PC-9 (cell line): ENCODE measurements around the gene KIF26B. TPM values are rescaled to one million over a fixed set of nuclear protein-coding genes. Genes with fewer than 3 reads are reported as not detected.

Experiments
- BruUV-seq: library from RNA; stranded (reverse); fragments of 400-500 nt; replicated peaks from 2 replicates; lab custom pipeline; 2021; lab: Mats Ljungman, UMichigan
- CTCF ChIA-PET: fragments of 300-600 bp; sonication (Branson Sonifier 250); formaldehyde crosslinking; loops from one replicate; lab custom pipeline; 2022; ENCODE audit warnings: antibody characterized with exemption; lab: Charles Lee
- POLR2A ChIA-PET: fragments of 300-600 bp; sonication (Branson Sonifier 250); formaldehyde crosslinking; loops from one replicate; lab custom pipeline; 2022; ENCODE audit warnings: antibody characterized with exemption; ENCODE audit not compliant: unreplicated experiment; lab: Charles Lee
- DNase-seq, 2 experiments: peaks; one replicate each; pipeline versions ENCODE4 v3.0.0 to v3.0.0-alpha.2; 2015 to 2022; ENCODE audit warnings: mixed read lengths in 1 of 2
- H2AFZ ChIP-seq: fragments of 200-600 bp; sonication (generic); 2 replicates; pipeline ENCODE4 v1.8.1; 2017; ENCODE audit warnings: antibody characterized with exemption
- H3F3A ChIP-seq: fragments of 200-600 bp; sonication (generic); 2 replicates; pipeline ENCODE4 v1.8.1; 2017; ENCODE audit warnings: antibody characterized with exemption, mild to moderate bottlenecking, low read depth; ENCODE audit not compliant: insufficient read depth
- H3K27ac ChIP-seq: fragments of 200-600 bp; sonication (generic); 2 replicates; pipeline ENCODE4 v1.6.1; 2016; ENCODE audit warnings: mixed run types
- H3K27me3 ChIP-seq: fragments of 200-600 bp; sonication (generic); 2 replicates; pipeline ENCODE4 v1.6.1; 2016; ENCODE audit warnings: low read depth, mixed run types; ENCODE audit not compliant: insufficient read depth
- H3K36me3 ChIP-seq: fragments of 200-600 bp; sonication (generic); 2 replicates; pipeline ENCODE4 v1.6.1; 2016; ENCODE audit warnings: low read depth, mixed run types
- H3K4me1 ChIP-seq: fragments of 200-600 bp; sonication (generic); replicated peaks from 2 replicates; pipeline ENCODE4 v1.6.1; 2016; ENCODE audit warnings: mixed run types; ENCODE audit not compliant: insufficient read depth
- H3K4me2 ChIP-seq: fragments of 200-600 bp; sonication (generic); 2 replicates; pipeline ENCODE4 v1.6.1; 2017; ENCODE audit warnings: mixed run types
- H3K4me3 ChIP-seq: fragments of 200-600 bp; sonication (generic); 2 replicates; pipeline ENCODE4 v1.6.1; 2016; ENCODE audit warnings: mixed run types
- H3K79me2 ChIP-seq: fragments of 200-600 bp; sonication (generic); 2 replicates; pipeline ENCODE4 v1.6.1; 2017; ENCODE audit warnings: low read depth, mixed run types
- H3K9me2 ChIP-seq: fragments of 200-600 bp; sonication (generic); 2 replicates; pipeline ENCODE4 v1.8.1; 2017; ENCODE audit warnings: mild to moderate bottlenecking; ENCODE audit not compliant: insufficient read depth
- H3K9me3 ChIP-seq: fragments of 200-600 bp; sonication (generic); 2 replicates; pipeline ENCODE4 v1.8.1; 2016; ENCODE audit warnings: low read depth; ENCODE audit not compliant: insufficient read depth
- H4K20me1 ChIP-seq: fragments of 200-600 bp; sonication (generic); 2 replicates; pipeline ENCODE4 v1.8.1; 2017; ENCODE audit not compliant: insufficient read depth
- EZH2 ChIP-seq: fragments of 200-600 bp; sonication (generic); IDR thresholded peaks from 2 replicates; pipeline ENCODE4 v1.8.0; 2017; ENCODE audit warnings: antibody characterized with exemption, low read depth
- intact Hi-C: fragments of 100-400 bp; cut with micrococcal nuclease; formaldehyde crosslinking; loops from one replicate; pipeline ENCODE4 v1.10.0; 2022; ENCODE audit not compliant: unreplicated experiment
- total RNA-seq: library from RNA; stranded (reverse); gene quantifications from 2 replicates; pipeline ENCODE4 v1.2.3, GENCODE V29; 2021
- TF ChIP-seq, protein P1 (sequence below): fragments of 200-600 bp; sonication (generic); conservative IDR thresholded peaks from 2 replicates; pipeline ENCODE4 v1.6.1; 2017; ENCODE audit warnings: mixed run types, antibody characterized with exemption, mild to moderate bottlenecking, moderate library complexity

The KIF26B gene
- total RNA-seq, 1 experiment from 2014 or later = 0.11 TPM

DNA sequence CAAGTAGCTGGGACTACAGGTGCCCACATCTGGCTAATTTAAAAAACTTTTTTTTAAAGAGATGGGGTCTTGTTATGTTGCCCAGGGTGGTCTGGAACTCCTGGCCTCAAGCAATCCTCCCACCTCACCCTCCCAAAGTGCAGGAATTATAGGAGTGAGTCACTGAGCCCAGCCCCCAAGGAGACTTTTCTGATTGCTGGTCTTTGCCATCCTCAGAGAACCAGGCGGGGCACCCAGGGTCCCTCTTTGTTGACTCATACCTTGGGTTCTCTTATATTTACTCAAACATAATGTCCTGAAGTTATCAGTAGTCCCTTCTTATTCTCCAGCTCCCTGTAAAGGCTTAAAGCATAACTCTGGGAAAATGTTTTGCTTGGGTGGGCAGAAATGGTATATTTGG, 51.1 kb downstream of the KIF26B start:
- peaks cover 31% of the 10 kb centered on the region for H3K27me3 ChIP-seq
- BruUV-seq = no TSS peak
- no peak overlapping the region for H3K27ac ChIP-seq
- no peaks in the 10 kb centered on the region for H3F3A ChIP-seq
- H3K4me2 ChIP-seq = no peak overlapping the region
- no peak overlapping the region for H3K4me3 ChIP-seq
- H2AFZ ChIP-seq = no peak overlapping the region
- no peaks in the 10 kb centered on the region for H3K4me1 ChIP-seq
- H4K20me1 ChIP-seq = no peaks in the 10 kb centered on the region
- no peak for TF ChIP-seq EZH2
- TF ChIP-seq, protein P1, sequence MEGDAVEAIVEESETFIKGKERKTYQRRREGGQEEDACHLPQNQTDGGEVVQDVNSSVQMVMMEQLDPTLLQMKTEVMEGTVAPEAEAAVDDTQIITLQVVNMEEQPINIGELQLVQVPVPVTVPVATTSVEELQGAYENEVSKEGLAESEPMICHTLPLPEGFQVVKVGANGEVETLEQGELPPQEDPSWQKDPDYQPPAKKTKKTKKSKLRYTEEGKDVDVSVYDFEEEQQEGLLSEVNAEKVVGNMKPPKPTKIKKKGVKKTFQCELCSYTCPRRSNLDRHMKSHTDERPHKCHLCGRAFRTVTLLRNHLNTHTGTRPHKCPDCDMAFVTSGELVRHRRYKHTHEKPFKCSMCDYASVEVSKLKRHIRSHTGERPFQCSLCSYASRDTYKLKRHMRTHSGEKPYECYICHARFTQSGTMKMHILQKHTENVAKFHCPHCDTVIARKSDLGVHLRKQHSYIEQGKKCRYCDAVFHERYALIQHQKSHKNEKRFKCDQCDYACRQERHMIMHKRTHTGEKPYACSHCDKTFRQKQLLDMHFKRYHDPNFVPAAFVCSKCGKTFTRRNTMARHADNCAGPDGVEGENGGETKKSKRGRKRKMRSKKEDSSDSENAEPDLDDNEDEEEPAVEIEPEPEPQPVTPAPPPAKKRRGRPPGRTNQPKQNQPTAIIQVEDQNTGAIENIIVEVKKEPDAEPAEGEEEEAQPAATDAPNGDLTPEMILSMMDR = no peak
- intact Hi-C loops = no loop called here
- CTCF ChIA-PET = no interaction called here
- H3K79me2 ChIP-seq = no peaks in the 10 kb centered on the region
- H3K9me3 ChIP-seq = peaks cover 17% of the 10 kb centered on the region
- H3K9me2 ChIP-seq = no peaks in the 10 kb centered on the region
- H3K36me3 ChIP-seq = no peaks in the 10 kb centered on the region
- POLR2A ChIA-PET = no interaction called here
- DNase-seq = no peak

DNA sequence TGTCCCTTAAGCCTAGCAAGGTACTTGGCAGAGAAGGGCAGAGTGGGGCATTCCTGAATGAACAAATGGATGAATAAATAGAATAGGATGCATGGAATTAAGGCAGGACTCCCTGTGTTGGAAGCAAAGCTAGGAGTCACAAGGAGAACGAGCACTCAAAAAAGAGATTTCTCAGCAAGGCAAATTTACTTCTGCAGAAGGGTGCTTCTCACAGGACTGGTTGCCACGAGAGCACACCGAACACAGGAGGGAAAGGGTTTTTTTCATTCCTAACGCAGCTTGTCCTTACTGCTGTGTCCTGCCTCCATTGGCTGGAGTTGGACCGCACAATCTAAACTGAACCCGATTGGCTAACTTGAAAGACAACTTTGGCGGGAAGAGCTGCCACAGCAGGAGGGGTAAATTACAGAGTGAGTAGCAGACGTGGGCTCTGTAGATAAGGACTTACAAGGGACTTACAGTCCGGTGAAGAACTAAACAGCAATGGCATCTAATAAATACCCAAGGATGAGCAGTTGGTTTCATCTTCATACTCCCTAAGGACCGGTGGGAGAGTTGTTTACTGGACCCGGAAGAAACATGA, 52.4 kb downstream of the KIF26B start:
- H3K36me3 ChIP-seq = no peaks in the 10 kb centered on the region
- POLR2A ChIA-PET = no interaction called here
- H3K4me1 ChIP-seq = no peaks in the 10 kb centered on the region
- peaks cover 17% of the 10 kb centered on the region for H3K9me3 ChIP-seq
- H2AFZ ChIP-seq = no peak overlapping the region
- no peak for DNase-seq
- CTCF ChIA-PET = no interaction called here
- no peaks in the 10 kb centered on the region for H3K9me2 ChIP-seq
- H3K27me3 ChIP-seq = peaks cover 36% of the 10 kb centered on the region
- no peak overlapping the region for H3K27ac ChIP-seq
- intact Hi-C loops = no loop called here
- no TSS peak for BruUV-seq
- H3K4me3 ChIP-seq = no peak overlapping the region
- no peaks in the 10 kb centered on the region for H3K79me2 ChIP-seq
- H3K4me2 ChIP-seq = no peak overlapping the region
- no peaks in the 10 kb centered on the region for H3F3A ChIP-seq
- TF ChIP-seq EZH2 = no peak
- TF ChIP-seq, protein P1 = no peak
- no peaks in the 10 kb centered on the region for H4K20me1 ChIP-seq

DNA sequence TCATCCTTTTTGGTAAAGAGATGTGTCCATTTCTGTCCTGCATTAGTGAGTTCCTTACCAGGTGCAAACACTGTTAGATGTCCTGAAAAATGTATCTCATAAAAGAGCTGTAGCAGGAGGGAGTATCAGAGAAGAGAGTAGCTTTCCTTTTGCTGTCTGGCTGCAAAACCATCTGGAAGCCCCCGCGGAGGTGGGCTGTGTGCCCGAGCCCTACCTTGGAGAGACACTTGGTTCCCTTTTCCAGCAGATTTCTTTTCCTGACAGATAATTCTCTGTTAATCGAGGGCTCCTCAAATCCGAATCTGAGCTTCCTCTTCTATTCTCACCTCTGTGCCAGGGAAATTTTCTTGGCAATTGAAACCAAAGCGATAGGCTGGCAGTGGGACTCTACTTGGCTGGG, 53.0 kb downstream of the KIF26B start:
- Histone ChIP-seq H3F3A (no peaks in the 10 kb centered on the region), H3K9me2 (no peaks in the 10 kb centered on the region), H3K4me1 (no peaks in the 10 kb centered on the region), H3K9me3 (peaks cover 17% of the 10 kb centered on the region), H3K27ac (no peak overlapping the region), H3K79me2 (no peaks in the 10 kb centered on the region), H3K4me2 (no peak overlapping the region), H3K27me3 (peaks cover 42% of the 10 kb centered on the region), H3K36me3 (no peaks in the 10 kb centered on the region), H4K20me1 (no peaks in the 10 kb centered on the region), H2AFZ (no peak overlapping the region), H3K4me3 (no peak overlapping the region)
- TF ChIP-seq, protein P1 = no peak
- ChIA-PET POLR2A (no interaction called here), CTCF (no interaction called here)
- no peak for DNase-seq
- no TSS peak for BruUV-seq
- intact Hi-C loops = no loop called here
